ENCODE data around the gene PTPN3. TPM values are rescaled to one million over a fixed set of nuclear protein-coding genes. Genes with fewer than 3 reads are reported as not detected.

Gene PTPN3
- polyA plus RNA-seq, 3 donors = not detected

DNA sequence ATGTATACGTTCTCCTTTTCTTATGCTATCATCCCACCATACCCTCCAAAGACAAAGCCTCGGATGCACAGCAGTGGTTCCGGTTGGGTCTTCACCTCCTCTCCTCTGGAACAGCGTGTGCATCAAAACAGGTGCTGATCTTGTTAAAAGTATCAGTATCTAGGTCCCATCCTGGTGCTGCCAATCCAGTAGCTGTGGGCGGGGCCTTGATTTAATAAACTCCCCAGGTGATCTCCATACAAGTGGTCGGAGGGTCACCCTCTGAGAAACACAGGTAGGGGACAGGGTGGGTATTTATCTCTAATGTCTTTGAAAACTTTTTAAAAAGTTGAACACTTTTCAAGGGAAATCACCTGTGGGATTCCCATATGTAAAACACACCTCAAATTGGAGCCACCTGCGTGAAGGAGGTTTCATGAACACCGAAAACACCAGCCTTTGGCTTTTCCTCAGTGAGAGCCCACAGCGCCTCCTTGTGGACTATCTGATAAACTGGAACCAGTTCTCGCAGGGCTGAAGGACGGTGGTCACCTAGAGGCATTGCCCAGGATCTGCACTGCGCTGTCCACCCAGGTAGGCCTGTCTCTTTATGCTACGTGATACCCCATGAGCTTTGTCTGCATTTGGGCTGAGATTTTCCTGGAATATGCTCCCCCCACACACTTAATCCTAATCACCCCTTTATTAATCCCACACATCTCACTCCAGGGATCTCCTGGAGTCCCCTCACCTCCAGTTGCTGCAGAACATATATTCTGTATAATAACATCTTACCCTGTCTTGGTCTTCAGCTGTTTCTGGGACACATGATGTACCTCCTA lies 96.7 kb downstream of the PTPN3 start:
- H3K9ac ChIP-seq (ENCODE audit: insufficient read depth, low read length, poor library complexity, severe bottlenecking) = no peak overlapping the region
- Mint-ChIP-seq H3K4me1 (no peaks in the 10 kb centered on the region), H3K27me3 (ENCODE audit: low read depth in 3 of 3) (peaks cover 13 to 45% (median 14%) of the 10 kb centered on the region in 3 donors), H3K4me3 (peak overlapping the region in 1 of 2 donors; percentile 2), H3K27ac (no peak overlapping the region), H3K36me3 (no peaks in the 10 kb centered on the region), H3K9me3 (peaks cover 0 to 2% (median 0%) of the 10 kb centered on the region in 7 donors)
- peak in 1 of 3 donors; percentile 2 for DNase-seq
- no peak overlapping the region for H3K27ac ChIP-seq (ENCODE audit: low read depth in 1 of 2, low read length in 2 of 2)
- H2AFZ ChIP-seq (ENCODE audit: insufficient read depth, low read depth, low read length, poor library complexity, severe bottlenecking) = no peak overlapping the region
- no peak overlapping the region for H3K4me2 ChIP-seq (replicated peaks; ENCODE audit: extremely low read depth, low read length, poor library complexity, severe bottlenecking)
- H3K4me1 ChIP-seq (ENCODE audit: control insufficient read depth in 1 of 2, insufficient read depth in 2 of 2, low read length in 2 of 2) = no peaks in the 10 kb centered on the region
- no peaks in the 10 kb centered on the region for H4K20me1 ChIP-seq (ENCODE audit: insufficient read depth, low read length)
- no peaks in the 10 kb centered on the region for H3K9me3 ChIP-seq (replicated peaks in 1 of 2; ENCODE audit: control insufficient read depth in 1 of 2, insufficient read depth in 1 of 2, low read length in 2 of 2)
- no peaks in the 10 kb centered on the region for H3K79me2 ChIP-seq (ENCODE audit: insufficient read depth, low read length)
- peaks cover 0 to 5% of the 10 kb centered on the region in 2 donors for H3K27me3 ChIP-seq (ENCODE audit: control insufficient read depth in 2 of 2, insufficient read depth in 2 of 2, low read length in 2 of 2)
- no peaks in the 10 kb centered on the region for H3K36me3 ChIP-seq (replicated peaks in 1 of 2; ENCODE audit: control insufficient read depth in 1 of 2, insufficient read depth in 2 of 2, low read length in 2 of 2)
- H3K4me3 ChIP-seq (replicated peaks in 1 of 3; ENCODE audit: low read depth in 2 of 3, low read length in 3 of 3) = no peak overlapping the region
- intact Hi-C loops (cut with micrococcal nuclease) = no loop called here
- TF ChIP-seq, protein P1, sequence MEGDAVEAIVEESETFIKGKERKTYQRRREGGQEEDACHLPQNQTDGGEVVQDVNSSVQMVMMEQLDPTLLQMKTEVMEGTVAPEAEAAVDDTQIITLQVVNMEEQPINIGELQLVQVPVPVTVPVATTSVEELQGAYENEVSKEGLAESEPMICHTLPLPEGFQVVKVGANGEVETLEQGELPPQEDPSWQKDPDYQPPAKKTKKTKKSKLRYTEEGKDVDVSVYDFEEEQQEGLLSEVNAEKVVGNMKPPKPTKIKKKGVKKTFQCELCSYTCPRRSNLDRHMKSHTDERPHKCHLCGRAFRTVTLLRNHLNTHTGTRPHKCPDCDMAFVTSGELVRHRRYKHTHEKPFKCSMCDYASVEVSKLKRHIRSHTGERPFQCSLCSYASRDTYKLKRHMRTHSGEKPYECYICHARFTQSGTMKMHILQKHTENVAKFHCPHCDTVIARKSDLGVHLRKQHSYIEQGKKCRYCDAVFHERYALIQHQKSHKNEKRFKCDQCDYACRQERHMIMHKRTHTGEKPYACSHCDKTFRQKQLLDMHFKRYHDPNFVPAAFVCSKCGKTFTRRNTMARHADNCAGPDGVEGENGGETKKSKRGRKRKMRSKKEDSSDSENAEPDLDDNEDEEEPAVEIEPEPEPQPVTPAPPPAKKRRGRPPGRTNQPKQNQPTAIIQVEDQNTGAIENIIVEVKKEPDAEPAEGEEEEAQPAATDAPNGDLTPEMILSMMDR (IDR thresholded peaks at IDR 0.05) = peak; percentile 67
- WGBS (ENCODE audit: insufficient coverage) = 43% methylated on average over 11 of the region's 13 CpGs

DNA sequence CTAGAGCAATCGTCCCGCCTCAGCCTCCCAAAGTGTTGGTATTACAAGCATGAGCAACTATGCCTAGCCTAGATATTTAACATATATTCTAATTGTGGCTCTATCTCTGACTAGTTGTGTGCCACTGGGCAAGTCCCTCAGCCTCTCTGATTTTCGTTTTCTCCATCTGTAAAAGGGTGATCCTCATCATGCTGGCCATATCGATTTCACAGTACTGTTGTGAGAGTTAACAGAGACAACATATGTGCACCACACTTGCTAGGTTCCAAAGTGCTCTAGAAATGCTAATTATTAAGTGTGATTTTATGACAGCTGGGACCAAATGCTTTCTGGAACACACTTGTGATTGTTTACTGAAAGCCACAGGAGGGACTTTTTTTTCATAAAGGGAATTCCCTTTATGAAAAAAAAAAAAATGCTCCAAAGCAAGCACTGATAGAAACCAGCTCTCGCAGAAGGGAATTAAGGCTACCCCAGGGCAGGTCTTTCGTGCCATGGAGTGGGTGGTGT lies 98.8 kb downstream of the PTPN3 start:
- WGBS (ENCODE audit: insufficient coverage) = 100% methylated on average over 2 of the region's 6 CpGs
- Histone ChIP-seq H4K20me1 (ENCODE audit: insufficient read depth, low read length) (no peaks in the 10 kb centered on the region), H3K4me3 (replicated peaks in 1 of 3; ENCODE audit: low read depth in 2 of 3, low read length in 3 of 3) (no peak overlapping the region), H3K27me3 (ENCODE audit: control insufficient read depth in 2 of 2, insufficient read depth in 2 of 2, low read length in 2 of 2) (peaks cover 0 to 5% of the 10 kb centered on the region in 2 donors), H3K36me3 (replicated peaks in 1 of 2; ENCODE audit: control insufficient read depth in 1 of 2, insufficient read depth in 2 of 2, low read length in 2 of 2) (no peaks in the 10 kb centered on the region), H3K4me2 (replicated peaks; ENCODE audit: extremely low read depth, low read length, poor library complexity, severe bottlenecking) (no peak overlapping the region), H2AFZ (ENCODE audit: insufficient read depth, low read depth, low read length, poor library complexity, severe bottlenecking) (no peak overlapping the region), H3K27ac (ENCODE audit: low read depth in 1 of 2, low read length in 2 of 2) (no peak overlapping the region), H3K9ac (ENCODE audit: insufficient read depth, low read length, poor library complexity, severe bottlenecking) (no peak overlapping the region), H3K79me2 (ENCODE audit: insufficient read depth, low read length) (no peaks in the 10 kb centered on the region), H3K4me1 (ENCODE audit: control insufficient read depth in 1 of 2, insufficient read depth in 2 of 2, low read length in 2 of 2) (no peaks in the 10 kb centered on the region), H3K9me3 (replicated peaks in 1 of 2; ENCODE audit: control insufficient read depth in 1 of 2, insufficient read depth in 1 of 2, low read length in 2 of 2) (no peaks in the 10 kb centered on the region)
- DNase-seq = no peak
- H3K27me3 Mint-ChIP-seq (ENCODE audit: low read depth in 3 of 3) = peaks cover 16 to 43% (median 18%) of the 10 kb centered on the region in 3 donors
- no peaks in the 10 kb centered on the region for H3K4me1 Mint-ChIP-seq
- H3K27ac Mint-ChIP-seq = no peak overlapping the region
- TF ChIP-seq, protein P1 (IDR thresholded peaks at IDR 0.05) = no peak
- intact Hi-C loops (cut with micrococcal nuclease) = no loop called here
- peaks cover 0 to 2% (median 0%) of the 10 kb centered on the region in 7 donors for H3K9me3 Mint-ChIP-seq
- no peaks in the 10 kb centered on the region for H3K36me3 Mint-ChIP-seq
- no peak overlapping the region for H3K4me3 Mint-ChIP-seq

Data from CD14-positive monocyte (primary cell).